Activated naive CD4-positive, alpha-beta T cell treated with Interleukin-2 at 50 U/mL for 16 hours (primary cell): ENCODE measurements around the gene PLCD3.

Source experiments
- DNase-seq: peaks from one replicate; pipeline ENCODE4 v3.0.0-alpha.2; 2020

The PLCD3 gene

GRCh38 chr17:45115015-45115625 is 17.2 kb downstream of the PLCD3 start:
- no peak for DNase-seq

GRCh38 chr17:45114117-45114932 is 18.0 kb downstream of the PLCD3 start:
- DNase-seq: no peak

GRCh38 chr17:45113424-45113754 is 18.9 kb downstream of the PLCD3 start:
- no peak for DNase-seq

GRCh38 chr17:45112559-45113423 is 19.5 kb downstream of the PLCD3 start:
- DNase-seq: no peak

GRCh38 chr17:45111850-45112249 is 20.5 kb downstream of the PLCD3 start:
- no peak for DNase-seq

GRCh38 chr17:45110676-45111611 is 21.4 kb downstream of the PLCD3 start:
- DNase-seq: no peak

- no peak for DNase-seq
Measured at GRCh38 chr17:45108595-45109521, 23.5 kb downstream of the PLCD3 start.

GRCh38 chr17:45108051-45108450 is 24.3 kb downstream of the PLCD3 start:
- no peak for DNase-seq

- DNase-seq: no peak
Measured at GRCh38 chr17:45107293-45108010, 24.9 kb downstream of the PLCD3 start.

- DNase-seq: no peak
Measured at GRCh38 chr17:45106582-45106981, 25.7 kb downstream of the PLCD3 start.

- no peak for DNase-seq
Measured at GRCh38 chr17:45106096-45106495, 26.2 kb downstream of the PLCD3 start.

GRCh38 chr17:45104907-45105624 is 27.2 kb downstream of the PLCD3 start:
- DNase-seq: no peak

GRCh38 chr17:45104497-45104896 is 27.8 kb downstream of the PLCD3 start:
- DNase-seq: no peak

- DNase-seq: no peak
Measured at GRCh38 chr17:45104029-45104428, 28.3 kb downstream of the PLCD3 start.

- DNase-seq: no peak
Measured at GRCh38 chr17:45103269-45103795, 29.0 kb downstream of the PLCD3 start.

GRCh38 chr17:45102856-45103255 is 29.5 kb downstream of the PLCD3 start:
- no peak for DNase-seq

- no peak for DNase-seq
Measured at GRCh38 chr17:45101883-45102811, 30.2 kb downstream of the PLCD3 start.

GRCh38 chr17:45101546-45101882 is 30.8 kb downstream of the PLCD3 start:
- DNase-seq: no peak
